ENCODE data around the gene DLL3.

Gene DLL3

DNA sequence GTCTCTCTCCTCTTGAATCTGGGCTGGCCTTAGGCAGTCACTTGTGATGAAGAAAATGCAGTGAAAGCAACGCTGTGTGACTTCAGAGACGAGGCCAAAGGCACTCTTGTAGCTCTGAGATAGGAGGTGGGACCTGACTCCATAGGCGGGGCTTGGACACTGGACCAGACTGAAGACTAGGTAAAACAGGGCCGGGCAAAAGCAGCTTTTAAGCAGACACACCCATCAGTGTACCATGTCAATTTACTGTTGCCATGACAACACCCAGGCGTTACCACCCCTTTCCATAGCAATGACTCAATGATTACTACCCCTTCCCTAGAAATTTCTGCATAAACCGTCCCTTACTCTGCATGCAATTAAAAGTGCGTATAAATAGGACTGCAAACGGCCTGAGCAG lies 47.9 kb downstream of the DLL3 start:
- in situ Hi-C loops (cut with MboI; ENCODE audit: low sequenced_read_pairs), result loop anchor here (25.0 kb wide), 1 partner anchor 434 kb away; no protein-coding TSS in a partner anchor

DNA sequence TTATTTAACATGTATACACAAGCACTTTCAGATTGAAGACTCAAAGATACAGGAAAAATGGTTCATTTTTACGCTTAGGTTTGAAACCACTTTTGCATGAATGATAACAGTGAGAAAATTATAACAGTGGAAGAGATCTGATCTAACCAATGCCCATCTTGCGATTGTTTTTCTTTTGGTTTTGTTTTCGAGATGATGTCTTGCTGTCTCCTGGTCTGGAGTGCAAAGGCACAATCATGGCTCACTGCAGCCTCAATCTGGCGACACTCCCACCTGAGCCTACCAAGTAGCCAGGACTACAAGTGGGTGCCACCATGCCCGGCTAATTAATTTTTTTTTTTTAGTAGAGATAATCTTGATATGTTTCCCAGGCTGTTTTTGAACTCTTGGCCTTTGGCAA lies 51.5 kb downstream of the DLL3 start:
- in situ Hi-C loops (cut with MboI; ENCODE audit: low sequenced_read_pairs), result loop anchor here (25.0 kb wide), 1 partner anchor 112 kb away; the partner anchor contains the start of gene LGALS16

DNA sequence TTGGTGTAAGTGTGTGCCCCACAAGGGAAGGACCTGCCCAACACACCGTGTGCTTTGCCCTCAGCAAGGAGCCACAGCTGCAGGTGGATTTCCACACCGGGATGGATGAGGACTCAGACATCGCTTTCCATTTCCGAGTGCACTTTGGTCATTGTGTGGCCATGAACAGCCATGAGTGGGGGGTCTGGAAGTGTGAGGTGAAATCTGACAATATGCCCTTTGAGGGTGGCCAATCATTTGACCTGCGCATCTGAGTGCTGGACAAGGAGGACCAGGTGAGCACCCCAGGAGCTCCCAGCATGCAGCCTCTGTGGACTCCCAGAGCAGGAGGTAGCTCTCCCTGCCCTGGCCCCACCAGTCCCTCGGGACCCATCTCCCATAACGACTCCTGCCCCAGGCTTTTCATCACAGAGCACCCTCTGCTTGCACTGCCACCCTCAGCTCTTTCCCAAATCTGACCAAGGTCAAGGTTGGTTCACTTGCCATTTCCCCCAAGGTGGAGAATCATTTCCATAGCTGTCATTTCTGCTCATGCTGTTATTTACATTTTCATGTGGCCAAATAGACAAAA lies 54.4 kb downstream of the DLL3 start:
- in situ Hi-C loops (cut with MboI; ENCODE audit: low sequenced_read_pairs), result loop anchor here (25.0 kb wide), 1 partner anchor 109 kb away; the partner anchor contains the start of gene LGALS16

DNA sequence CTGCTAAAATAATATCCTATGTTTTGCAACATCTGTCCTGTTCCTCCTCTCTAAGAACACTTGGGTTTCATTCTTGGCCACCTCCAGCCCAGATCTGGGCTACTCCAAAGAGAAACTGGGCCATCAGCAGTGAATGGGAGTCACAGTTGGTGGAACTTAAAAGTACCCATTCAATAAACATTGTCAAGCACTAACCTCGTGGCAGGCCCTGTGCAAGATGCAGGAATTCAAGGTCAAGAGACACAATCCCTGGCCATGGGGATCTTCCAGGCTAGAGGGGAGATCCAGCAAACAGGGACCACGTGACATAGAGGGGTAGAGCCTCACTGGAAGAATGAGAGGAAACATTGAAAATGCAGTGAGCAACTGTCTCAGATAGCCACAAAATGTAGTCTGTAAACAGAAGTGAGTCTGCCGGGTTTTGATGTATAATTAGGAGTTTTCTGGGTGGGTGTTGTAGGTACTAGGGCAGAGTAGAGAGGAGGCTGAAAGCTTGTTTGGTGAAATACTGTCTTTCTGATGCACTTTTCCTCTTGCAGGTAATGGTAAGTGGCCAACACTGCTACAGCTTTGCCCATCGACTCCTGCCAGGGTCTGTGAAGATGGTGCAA lies 56.1 kb downstream of the DLL3 start:
- in situ Hi-C loops (cut with MboI; ENCODE audit: low sequenced_read_pairs), result loop anchor here (25.0 kb wide), 1 partner anchor 107 kb away; the partner anchor contains the start of gene LGALS16

DNA sequence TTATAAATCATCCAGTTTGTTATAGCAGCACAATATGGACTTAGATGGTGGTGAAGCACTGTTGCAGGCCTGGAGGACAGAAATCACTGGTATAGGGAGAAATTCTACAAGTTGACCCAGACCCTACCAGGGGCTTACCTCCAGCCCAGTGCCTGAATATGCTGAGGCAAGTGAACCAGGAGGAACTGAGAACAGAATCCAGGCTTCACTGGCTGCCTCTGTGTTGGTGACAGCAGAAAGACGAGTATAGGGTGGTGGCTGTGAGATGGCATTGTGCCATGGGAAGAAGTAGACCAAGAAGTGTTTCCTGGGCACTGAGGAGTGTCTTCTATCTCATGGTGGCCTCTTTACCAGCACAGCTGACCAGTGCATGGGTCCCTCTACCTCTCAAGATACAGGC lies 57.1 kb downstream of the DLL3 start:
- in situ Hi-C loops (cut with MboI; ENCODE audit: low sequenced_read_pairs), result loop anchor here (25.0 kb wide), 1 partner anchor 106 kb away; the partner anchor contains the start of gene LGALS16
